Glomerular endothelial cell (primary cell): ENCODE data around the gene TIGD7. TPM values are rescaled to one million over a fixed set of nuclear protein-coding genes. Genes with fewer than 3 reads are reported as not detected.
"Not testable (repeated sequence)": the region's sequence is repeated elsewhere in the genome, so short reads cannot be mapped to it uniquely, and the experiment has no call there.

ENCODE experiments used
- DNase-seq: peaks from one replicate; pipeline ENCODE4 v3.0.0-alpha.2; 2011; ENCODE audit warnings: low read depth, low spot score; ENCODE audit errors: extremely low read depth
- total RNA-seq: library from RNA; depleted of rRNA; stranded (reverse); fragments of >200 nt; gene quantifications from 2 replicates; pipeline ENCODE4 v1.2.3, GENCODE V29; 2015

The TIGD7 gene
- total RNA-seq, 1 donor from 2014 or later, result 2.0 TPM

- DNase-seq, result no peak
Measured at GRCh38 chr16:3282730-3283542, 22.3 kb downstream of the TIGD7 start, which contains the start of gene ZNF263. TSS of gene ZNF263 (plus strand) at chr16:3283491. CDS start at chr16:3283819, 328 bp downstream.

GRCh38 chr16:3282103-3282729, 23.0 kb downstream of the TIGD7 start:
- no peak for DNase-seq

- DNase-seq, result no peak
Measured at GRCh38 chr16:3281222-3281820, 23.9 kb downstream of the TIGD7 start.

- DNase-seq, result no peak
Measured at GRCh38 chr16:3276679-3277078, 28.6 kb downstream of the TIGD7 start.

GRCh38 chr16:3274947-3275346, 30.3 kb downstream of the TIGD7 start:
- no peak for DNase-seq

DNA sequence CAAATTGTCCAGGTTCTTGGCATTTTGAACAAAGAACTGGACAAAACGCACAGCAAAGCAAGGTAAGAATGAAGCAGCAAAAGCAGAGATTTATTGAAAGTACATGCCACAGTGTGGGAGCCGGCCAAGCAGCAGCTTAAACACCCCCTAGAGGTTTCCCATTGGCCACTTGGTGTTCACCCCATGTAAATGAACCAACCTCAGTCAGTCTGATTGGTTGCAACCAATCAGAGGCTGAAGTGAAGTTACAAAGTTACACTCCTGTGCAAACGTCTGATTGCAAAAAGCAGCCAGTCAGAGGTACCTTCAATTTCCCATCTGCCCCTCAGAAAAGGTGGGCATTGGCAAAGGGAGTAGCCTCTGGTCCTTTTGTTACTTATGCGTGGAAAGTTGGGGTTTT, 30.7 kb downstream of the TIGD7 start:
- DNase-seq, result no peak

GRCh38 chr16:3271281-3271680, 33.9 kb downstream of the TIGD7 start:
- DNase-seq, result not testable (repeated sequence)

DNA sequence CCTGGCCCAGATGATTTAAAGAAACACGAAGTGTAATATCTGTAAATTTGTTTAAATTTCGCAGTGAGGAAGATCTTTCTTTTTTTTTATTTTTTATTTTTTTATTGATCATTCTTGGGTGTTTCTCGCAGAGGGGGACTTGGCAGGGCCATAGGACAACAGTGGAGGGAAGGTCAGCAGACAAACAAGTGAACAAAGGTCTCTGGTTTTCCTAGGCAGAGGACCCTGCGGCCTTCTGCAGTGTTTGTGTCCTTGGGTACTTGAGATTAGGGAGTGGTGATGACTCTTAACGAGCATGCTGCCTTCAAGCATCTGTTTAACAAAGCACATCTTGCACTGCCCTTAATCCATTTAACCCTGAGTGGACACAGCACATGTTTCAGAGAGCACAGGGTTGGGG, 34.5 kb downstream of the TIGD7 start:
- not testable (repeated sequence) for DNase-seq

DNA sequence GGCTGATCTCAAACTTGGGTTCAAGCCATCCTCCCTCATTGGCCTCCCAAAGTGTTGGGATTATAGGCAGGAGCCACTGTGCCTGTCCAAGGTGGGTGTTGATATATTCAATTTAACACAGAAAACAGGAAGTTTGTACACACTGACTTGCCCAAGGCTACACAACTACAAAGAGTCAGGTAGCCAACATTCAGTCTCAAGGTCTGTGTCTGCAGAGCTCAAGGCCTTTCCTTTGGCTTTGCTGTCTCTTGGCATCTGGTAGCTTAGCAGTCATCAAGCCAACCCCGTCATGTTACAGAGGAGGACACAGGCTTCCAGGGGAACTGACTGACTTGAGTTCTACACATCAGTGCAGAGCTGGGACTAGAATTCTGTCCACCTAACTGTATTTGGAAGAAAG, 36.9 kb downstream of the TIGD7 start:
- DNase-seq, result no peak

DNA sequence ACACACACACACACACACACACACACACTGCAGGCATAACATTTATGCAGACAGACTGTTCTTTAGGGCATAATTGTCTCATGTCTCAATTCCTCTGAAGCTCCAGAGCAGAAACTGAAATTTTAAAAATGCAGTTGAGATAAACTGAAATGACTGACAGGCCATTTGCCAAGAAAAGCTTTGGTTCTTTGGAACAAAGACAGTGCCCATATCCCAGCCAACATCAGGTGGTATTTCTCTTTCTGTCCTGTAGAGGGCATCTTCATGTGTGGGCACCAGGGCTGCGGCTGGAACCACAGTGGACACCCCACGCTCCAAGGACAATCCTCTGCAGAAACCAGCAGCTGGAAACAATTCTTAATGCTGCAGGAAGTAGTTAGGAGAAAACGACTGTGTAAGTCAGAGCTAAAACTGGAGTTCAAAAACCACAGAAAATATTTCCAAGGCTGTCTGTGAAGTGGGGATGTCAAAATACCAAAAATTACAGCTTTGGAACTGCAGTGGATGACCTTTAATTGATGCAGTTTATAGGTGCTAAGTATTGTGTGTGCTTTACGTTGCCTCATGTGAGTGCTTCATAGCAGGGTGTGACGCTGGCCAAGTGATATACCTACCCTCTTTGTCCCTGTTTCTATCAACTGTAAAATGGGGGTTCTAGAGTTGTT, 38.2 kb downstream of the TIGD7 start:
- no peak for DNase-seq

DNA sequence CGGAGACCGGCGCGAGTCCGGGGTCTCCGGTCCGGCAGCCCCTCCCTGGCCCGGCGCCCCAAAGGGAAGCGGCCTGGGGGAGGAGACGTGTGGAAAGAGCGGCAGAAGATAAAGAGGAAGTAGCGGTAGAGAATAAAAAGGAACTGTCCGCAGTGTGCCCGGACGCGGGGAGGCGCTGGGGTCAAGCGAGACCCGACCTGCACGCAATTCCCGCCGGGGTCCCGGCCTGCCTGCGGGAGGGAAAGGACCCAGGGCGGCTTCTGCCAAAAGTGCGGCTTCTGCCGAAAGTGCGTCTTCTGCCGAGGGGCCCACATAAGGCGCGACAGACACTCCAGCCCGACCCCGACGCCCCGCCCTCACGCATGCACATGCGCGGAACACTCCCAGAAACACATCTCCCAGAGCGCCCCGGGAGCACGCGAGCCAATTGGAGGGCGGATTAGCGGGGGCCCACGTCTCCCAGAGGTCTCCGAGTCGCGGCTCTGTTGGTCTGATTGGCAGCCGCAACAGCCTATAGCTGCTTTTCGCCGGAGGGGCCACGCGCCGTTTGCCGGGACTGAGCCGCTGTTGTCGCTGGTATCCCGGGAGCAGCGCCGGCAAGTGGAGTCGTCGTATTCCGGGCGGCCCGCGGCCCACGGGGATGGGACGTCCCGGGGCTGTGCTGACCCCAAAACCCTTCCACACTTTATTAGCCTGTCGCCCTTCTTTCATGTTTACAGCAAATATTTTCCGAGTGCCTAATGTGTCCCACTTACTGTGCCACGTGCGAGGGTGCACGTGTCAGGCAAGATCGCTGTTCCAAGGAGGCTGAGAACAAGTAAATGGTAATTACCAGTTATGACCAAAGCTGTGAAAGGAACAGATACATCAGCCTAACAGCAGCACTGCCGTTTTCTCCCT, 40.8 kb downstream of the TIGD7 start:
- DNase-seq, result no peak

DNA sequence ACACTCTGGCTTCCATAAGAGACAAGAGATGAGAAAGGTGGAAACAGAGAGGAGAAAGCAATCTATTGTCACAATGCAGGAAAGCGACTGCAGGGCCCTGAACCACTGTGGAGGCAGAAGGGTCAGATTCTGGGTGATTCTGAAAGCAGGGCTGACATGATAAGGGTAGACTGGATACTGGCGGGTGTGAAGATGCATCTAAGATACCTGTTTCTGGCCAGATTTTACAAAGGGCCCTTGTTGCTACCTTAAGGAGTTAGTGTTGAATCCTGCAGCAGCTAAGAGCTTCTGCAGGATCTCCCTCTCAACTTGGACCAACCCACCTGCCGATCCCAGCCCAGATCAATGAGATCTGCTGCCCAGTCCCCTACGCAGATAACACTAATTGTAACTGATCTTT, 42.7 kb downstream of the TIGD7 start:
- no peak for DNase-seq

DNA sequence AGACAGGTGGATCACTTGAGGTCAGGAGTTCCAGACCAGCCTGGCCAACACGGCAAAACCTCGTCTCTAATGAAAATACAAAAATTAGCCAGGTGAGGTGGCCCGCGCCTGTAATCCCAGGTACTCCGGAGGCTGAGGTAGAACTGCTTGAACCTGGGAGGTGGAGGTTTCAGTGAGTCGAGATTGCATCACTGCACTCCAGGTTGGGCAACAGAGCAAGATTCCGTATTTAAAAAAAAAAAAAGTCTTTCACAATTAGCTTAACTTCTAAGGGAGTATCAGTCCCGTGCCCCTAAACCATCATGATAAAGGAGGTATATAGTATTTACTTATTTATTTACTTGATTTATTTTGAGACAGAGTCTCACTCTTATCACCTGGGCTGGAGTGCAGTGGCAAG, 45.4 kb downstream of the TIGD7 start:
- no peak for DNase-seq

DNA sequence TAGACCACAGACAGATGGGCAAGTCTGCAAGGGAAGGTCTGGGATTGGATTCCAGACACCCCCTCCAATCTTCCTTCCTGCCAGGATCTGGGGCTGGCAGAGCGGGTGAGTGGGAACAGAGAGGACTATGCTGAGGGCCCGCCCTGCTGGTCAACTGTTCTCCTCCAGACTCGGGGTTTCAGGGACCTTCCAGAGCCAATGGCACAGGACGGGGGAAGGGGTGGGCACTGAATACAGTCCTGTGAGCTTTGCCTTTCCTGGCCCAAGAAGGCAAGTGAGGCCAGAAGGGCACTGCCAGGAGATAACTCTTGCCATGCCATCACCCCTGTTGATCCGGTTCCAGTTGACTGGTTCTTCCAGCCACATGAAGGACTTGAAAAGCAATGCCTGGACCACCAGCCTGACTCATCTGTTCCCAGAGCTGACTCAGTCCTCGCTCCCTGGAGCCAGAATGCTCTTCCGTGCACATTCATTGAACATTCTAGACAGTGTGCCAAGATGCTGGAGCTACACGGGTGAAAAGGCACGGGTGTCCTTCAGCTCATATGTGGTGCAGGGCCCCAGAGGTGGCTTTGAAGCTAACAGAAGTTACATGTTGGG, 48.3 kb downstream of the TIGD7 start:
- no peak for DNase-seq

- DNase-seq, result no peak
Measured at GRCh38 chr16:3256146-3256865, 48.9 kb downstream of the TIGD7 start, which contains the start of gene MEFV. TSS of gene MEFV (minus strand) at chr16:3256633. CDS start at chr16:3256587, 46 bp downstream.

DNA sequence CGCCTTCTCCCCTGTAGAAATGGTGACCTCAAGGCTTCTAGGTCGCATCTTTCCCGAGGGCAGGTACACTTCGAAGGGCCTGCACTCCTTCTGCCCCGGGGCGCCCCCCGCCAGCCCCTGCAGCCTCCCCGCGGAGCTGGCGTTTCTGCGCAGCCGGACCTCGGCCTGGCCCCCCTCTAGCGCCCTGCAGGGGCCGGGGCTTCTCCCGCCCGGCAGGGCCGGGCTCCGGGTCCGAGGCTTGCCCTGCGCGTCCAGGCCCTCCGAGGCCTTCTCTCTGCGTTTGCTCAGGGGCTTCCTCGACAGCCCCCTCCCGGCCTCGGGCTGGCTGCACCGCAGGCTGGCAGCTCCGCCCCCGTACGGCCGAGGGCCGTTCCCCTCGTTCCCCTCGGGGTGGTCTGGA, 50.9 kb downstream of the TIGD7 start:
- DNase-seq, result no peak

- DNase-seq, result no peak
Measured at GRCh38 chr16:3252967-3253366, 52.3 kb downstream of the TIGD7 start.

GRCh38 chr16:3249451-3249850, 55.8 kb downstream of the TIGD7 start:
- DNase-seq, result no peak

DNA sequence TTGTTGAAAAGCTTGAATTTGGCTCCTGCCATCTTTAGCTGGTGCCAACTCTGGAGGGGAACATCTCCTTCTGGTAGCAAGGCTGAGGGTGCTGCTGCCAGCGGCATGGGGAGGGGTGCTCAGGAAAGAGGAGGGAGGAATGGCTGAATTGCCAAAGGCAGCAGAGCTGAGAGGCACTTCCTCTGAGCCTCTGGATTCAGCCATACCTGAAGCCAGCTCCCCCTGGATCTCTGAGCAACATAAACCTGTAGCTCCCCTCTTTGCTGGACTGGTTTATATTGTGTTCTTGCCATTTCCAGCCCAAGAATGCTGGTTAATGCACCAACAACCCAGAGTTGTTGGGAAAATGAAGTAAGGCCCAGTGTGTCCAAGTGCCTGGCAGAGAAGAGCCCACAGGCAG, 56.2 kb downstream of the TIGD7 start:
- no peak for DNase-seq
